SK-N-MC (cell line): Measurements from ENCODE around the gene DCBLD2.
A peak's percentile ranks its signal among the peaks of the same experiment; 100 is the strongest.

ENCODE experiments used
- EZH2 ChIP-seq: fragments of 200-600 bp; sonication (generic); IDR thresholded peaks from one replicate; pipeline ENCODE4 v1.6.1; 2017; ENCODE audit warnings: antibody characterized with exemption
- FOXP2 ChIP-seq: optimal IDR thresholded peaks from 2 replicates; pipeline ENCODE3; 2011; ENCODE audit warnings: mild to moderate bottlenecking, moderate library complexity; ENCODE audit not compliant: insufficient read depth; ENCODE audit errors: extremely low read length, control extremely low read depth
- POLR2AphosphoS5 ChIP-seq: IDR thresholded peaks from 2 replicates; pipeline ENCODE4 v1.6.1; 2012; ENCODE audit warnings: mild to moderate bottlenecking, low read depth, low read length, borderline replicate concordance

GRCh38 chr3:98885851-98886250 lies 15.6 kb downstream of the DCBLD2 start:
- no peak for TF ChIP-seq EZH2
- peak; percentile 34; the same call in 1 of the 2 replicates for TF ChIP-seq POLR2AphosphoS5
- TF ChIP-seq FOXP2 = no peak
